Heart left ventricle (tissue), 16 donors: Measurements from ENCODE around the gene TBX20. TPM values are rescaled to one million over a fixed set of nuclear protein-coding genes. Genes with fewer than 3 reads are reported as not detected.

Experiments
- ATAC-seq, 4 donors: fragments of 200-7000 bp; cut with Tn5 transposase; one replicate each; pipeline ENCODE4 v1.9.1; 2020 to 2022; ENCODE audit warnings: moderate library complexity in 4 of 4, mild to moderate bottlenecking in 3 of 4, moderate number of reproducible peaks in 1 of 4
- DNase-seq, 5 donors: peaks; one replicate each; pipeline ENCODE4 v3.0.0-alpha.2; 2020
- H3K27ac ChIP-seq, 12 donors: fragments of 200-600 bp; sonication (generic) in 4 of 12; one replicate each; pipeline versions ENCODE4 v1.5.0 to v1.8.0; 2016 to 2022; ENCODE audit warnings: mild to moderate bottlenecking in 2 of 12
- H3K27me3 ChIP-seq, 9 donors: fragments of 200-600 bp; sonication (generic) in 2 of 9; one replicate each; pipeline versions ENCODE4 v1.5.1 to v1.8.0; 2016 to 2022; ENCODE audit warnings: mild to moderate bottlenecking in 3 of 9
- H3K36me3 ChIP-seq, 9 donors: fragments of 200-600 bp; sonication (generic) in 2 of 9; one replicate each; pipeline versions ENCODE4 v1.5.0 to v1.8.0; 2018 to 2022; ENCODE audit warnings: mild to moderate bottlenecking in 2 of 9
- H3K4me1 ChIP-seq, 12 donors: fragments of 200-600 bp; sonication (generic) in 4 of 12; one replicate each; pipeline versions ENCODE4 v1.5.0 to v1.8.0; 2016 to 2022; ENCODE audit warnings: mild to moderate bottlenecking in 3 of 12
- H3K4me3 ChIP-seq, 12 donors: fragments of 200-600 bp; sonication (generic) in 4 of 12; one replicate each; pipeline versions ENCODE4 v1.5.0 to v1.8.0; 2017 to 2022; ENCODE audit warnings: mild to moderate bottlenecking in 9 of 12, moderate library complexity in 4 of 12
- H3K9me3 ChIP-seq, 12 donors: fragments of 200-600 bp; sonication (generic) in 4 of 12; one replicate each; pipeline versions ENCODE4 v1.5.0 to v1.8.0; 2016 to 2022; ENCODE audit warnings: mild to moderate bottlenecking in 1 of 12
- POLR2A ChIP-seq, 2 donors: fragments of 450-650 bp; IDR thresholded peaks; one replicate each; pipeline ENCODE4 v1.6.1; 2017; ENCODE audit warnings: antibody characterized with exemption in 2 of 2, mild to moderate bottlenecking in 2 of 2, moderate library complexity in 2 of 2
- WGBS, 4 donors: extraction: QIAGEN DNeasy Blood & Tissue Kit in 2 of 4; methylation state at CpG; one replicate each; pipeline versions ENCODE4 v1.1.5 to v1.1.7; 2013 to 2018; 5-methylcytosine and 5-hydroxymethylcytosine counted together
- intact Hi-C, 10 donors: fragments of 100-400 bp; cut with DNase I; formaldehyde crosslinking; loops; one replicate each; pipeline versions ENCODE4 v1.11.1 to v1.14.2; 2022
- polyA plus RNA-seq, 2 donors: library from polyadenylated mRNA; stranded (reverse); fragments of 200-250 nt; gene quantifications; one replicate each; pipeline ENCODE4 v1.2.3, GENCODE V29; 2013
- total RNA-seq, 9 donors: library from RNA; depleted of rRNA in 2 of 9; stranded (reverse); fragments of >200 nt in 2 of 9; fragmentation: NEBNext Ultra II Directional in 3 of 9; extraction: Animal tissue kit (Norgen Biotek cat#: 25700) in 3 of 9; gene quantifications; one replicate each; pipeline versions ENCODE4 v1.1.0 to v1.2.4, GENCODE V29; 2016 to 2023
- TF ChIP-seq, protein P1 (sequence below), 12 donors: fragments of 200-600 bp; sonication (generic) in 4 of 12; IDR thresholded peaks; one replicate each; pipeline versions ENCODE4 v1.5.0 to v1.8.0; 2018 to 2022; ENCODE audit warnings: antibody characterized with exemption in 12 of 12, mild to moderate bottlenecking in 5 of 12
- donor health status: ischemic (EF 13 %, LVEDD 7.1; RV severe dilation, severe dysfunction).
- donor health status: healthy with polysubstance abuse.
- donor health status: DM: no; HTN: yes; CAD: no.
- donor health status: DM: no; HTN: no; CAD: no.
- donor health status: ischemic (EF 25% LVEDD 6.9; RV normal size, moderate dysfunction).
- donor health status: ischemic (EF 25% LVEDD 5.7; RV mildly dilated, moderate dysfunction).
- donor health status: healthy.
- donor health status: DM: yes; HTN: yes; CAD: no.
- donor health status: ischemic (EF 35%, LVEDD 5.7; RV mildly dilated, moderate dysfunction).
- donor health status: nonischemic (EF 11% LVEDD 7.7; RV severe dilation, severe dysfunction).
- donor health status: DM: yes; HTN: yes; CAD: no.
- donor health status: PGD.
- donor health status: ischemic (EF 29% LVEDD 5.4; RV normal size, mild dysfunction).
- donor health status: nonischemic (EF 23%, LVEDD 6.1; RV moderate dilation, normal function).

Gene TBX20
- total and polyA plus RNA-seq, 11 donors, result 5.1 to 155 (median 117) TPM

DNA sequence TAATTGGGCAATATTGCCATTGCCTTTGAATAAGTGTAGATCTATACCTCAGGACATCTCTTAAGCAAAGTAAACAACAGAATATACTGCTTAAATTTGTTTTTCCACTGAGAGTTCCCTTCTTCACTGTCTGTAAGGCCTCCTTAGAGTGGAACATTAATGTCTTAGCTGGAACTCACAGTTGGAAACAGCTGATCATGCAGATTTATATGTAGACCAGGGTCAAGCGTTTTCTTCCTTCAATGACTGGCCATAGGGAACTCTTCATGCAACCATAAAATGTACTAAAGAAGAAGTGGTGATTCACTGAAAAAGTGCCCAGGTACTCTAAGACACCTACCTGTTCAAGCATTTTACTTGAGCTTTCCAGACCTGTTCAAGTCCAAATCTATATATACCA lies 18.3 kb upstream of the TBX20 start:
- WGBS, 4 donors, result 59 to 97% (median 80%) methylated on average over 1 of the region's 1 CpG

DNA sequence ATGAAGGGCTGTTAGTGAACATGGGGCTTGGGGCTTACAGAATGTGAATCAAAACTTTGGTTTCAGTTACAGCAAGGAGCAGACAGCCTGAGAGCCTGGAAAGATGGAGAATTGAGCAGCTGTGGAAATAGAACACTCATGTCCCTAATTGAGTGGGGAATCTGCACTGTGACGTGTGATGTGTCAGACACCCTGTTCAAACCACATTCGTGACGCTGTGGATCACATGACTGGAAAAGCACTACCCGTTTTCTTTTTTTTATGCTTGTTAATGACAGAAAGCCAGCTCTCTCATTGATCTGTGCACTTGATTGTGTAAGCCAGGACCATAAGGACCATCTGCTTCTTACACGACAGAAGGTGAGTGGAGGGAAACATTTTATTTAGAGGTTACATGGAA lies 15.1 kb upstream of the TBX20 start:
- no peaks in the 10 kb centered on the region for H3K36me3 ChIP-seq
- no peak for DNase-seq
- peaks cover 0 to 4% (median 0%) of the 10 kb centered on the region in 12 donors for H3K4me1 ChIP-seq
- H3K9me3 ChIP-seq, result no peaks in the 10 kb centered on the region
- intact Hi-C loops, result no loop called here
- H3K4me3 ChIP-seq, result no peak overlapping the region
- 60 to 69% (median 63%) methylated on average over 5 of the region's 5 CpGs for WGBS, 4 donors
- TF ChIP-seq, protein P1, sequence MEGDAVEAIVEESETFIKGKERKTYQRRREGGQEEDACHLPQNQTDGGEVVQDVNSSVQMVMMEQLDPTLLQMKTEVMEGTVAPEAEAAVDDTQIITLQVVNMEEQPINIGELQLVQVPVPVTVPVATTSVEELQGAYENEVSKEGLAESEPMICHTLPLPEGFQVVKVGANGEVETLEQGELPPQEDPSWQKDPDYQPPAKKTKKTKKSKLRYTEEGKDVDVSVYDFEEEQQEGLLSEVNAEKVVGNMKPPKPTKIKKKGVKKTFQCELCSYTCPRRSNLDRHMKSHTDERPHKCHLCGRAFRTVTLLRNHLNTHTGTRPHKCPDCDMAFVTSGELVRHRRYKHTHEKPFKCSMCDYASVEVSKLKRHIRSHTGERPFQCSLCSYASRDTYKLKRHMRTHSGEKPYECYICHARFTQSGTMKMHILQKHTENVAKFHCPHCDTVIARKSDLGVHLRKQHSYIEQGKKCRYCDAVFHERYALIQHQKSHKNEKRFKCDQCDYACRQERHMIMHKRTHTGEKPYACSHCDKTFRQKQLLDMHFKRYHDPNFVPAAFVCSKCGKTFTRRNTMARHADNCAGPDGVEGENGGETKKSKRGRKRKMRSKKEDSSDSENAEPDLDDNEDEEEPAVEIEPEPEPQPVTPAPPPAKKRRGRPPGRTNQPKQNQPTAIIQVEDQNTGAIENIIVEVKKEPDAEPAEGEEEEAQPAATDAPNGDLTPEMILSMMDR (IDR thresholded peaks at IDR 0.05), result no peak
- no peak for TF ChIP-seq POLR2A (IDR thresholded peaks at IDR 0.05)
- H3K27me3 ChIP-seq, result peaks cover 0 to 3% (median 0%) of the 10 kb centered on the region in 9 donors
- no peak overlapping the region for H3K27ac ChIP-seq
- ATAC-seq, result no peak

More for the DNA sequence above, 18.3 kb upstream of the TBX20 start:
- no peak for ATAC-seq
- Histone ChIP-seq H3K27ac (no peak overlapping the region), H3K4me3 (no peak overlapping the region), H3K36me3 (no peaks in the 10 kb centered on the region), H3K27me3 (peaks cover 0 to 3% (median 0%) of the 10 kb centered on the region in 9 donors), H3K9me3 (no peaks in the 10 kb centered on the region), H3K4me1 (peaks cover 0 to 2% (median 0%) of the 10 kb centered on the region in 12 donors)
- DNase-seq, result no peak
- TF ChIP-seq POLR2A (IDR thresholded peaks at IDR 0.05), result no peak
- TF ChIP-seq, protein P1 (IDR thresholded peaks at IDR 0.05), result no peak
- intact Hi-C loops, result no loop called here

DNA sequence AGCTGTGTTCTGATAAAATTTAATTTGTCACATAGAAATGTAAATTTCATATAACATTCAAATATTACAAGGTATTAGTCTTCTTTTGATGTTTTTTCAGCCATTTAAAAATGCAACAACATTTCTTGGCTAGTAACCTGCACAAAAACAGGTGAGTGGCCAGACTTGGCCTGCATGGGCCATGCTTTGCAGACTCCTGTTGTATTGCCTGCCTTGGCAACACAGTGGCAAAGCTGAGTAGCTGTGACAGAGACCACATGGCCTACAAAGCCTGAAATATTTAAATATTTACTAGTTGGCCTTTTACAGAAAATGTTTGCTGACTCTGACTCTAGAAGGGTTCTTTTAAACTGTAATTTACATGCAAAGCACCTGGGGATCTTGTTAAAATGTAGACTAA lies 13.5 kb upstream of the TBX20 start:
- no peak for TF ChIP-seq POLR2A (IDR thresholded peaks at IDR 0.05)
- TF ChIP-seq, protein P1 (IDR thresholded peaks at IDR 0.05), result no peak
- no peak for ATAC-seq

DNA sequence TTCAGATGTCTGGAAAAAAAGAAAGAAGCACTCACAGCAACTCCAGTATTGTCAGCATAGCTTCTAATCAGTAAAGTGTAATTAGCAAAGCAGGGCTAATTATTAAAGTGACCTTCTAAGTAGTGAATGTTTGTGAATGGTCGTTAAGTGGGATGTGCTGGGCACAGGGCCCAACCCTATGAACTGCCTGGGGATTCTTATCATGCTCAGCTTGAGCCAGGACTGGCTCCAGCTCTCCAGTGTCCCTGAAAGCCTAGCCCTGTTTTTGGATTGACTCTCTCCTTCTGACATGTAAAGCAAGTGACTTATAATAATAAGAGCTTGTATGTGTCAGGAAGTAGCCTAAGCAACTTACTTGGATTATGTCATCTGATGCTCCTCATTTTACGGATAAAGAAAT lies 9.5 kb upstream of the TBX20 start:
- 17 to 23% (median 19%) methylated on average over 2 of the region's 2 CpGs for WGBS, 4 donors
- Histone ChIP-seq H3K36me3 (no peaks in the 10 kb centered on the region), H3K27me3 (peaks cover 0 to 54% (median 6%) of the 10 kb centered on the region in 9 donors), H3K4me3 (no peak overlapping the region), H3K9me3 (no peaks in the 10 kb centered on the region), H3K27ac (peak overlapping the region in 2 of 12 donors; percentile 30 to 44), H3K4me1 (peaks cover 0 to 25% (median 6%) of the 10 kb centered on the region in 12 donors)
- intact Hi-C loops, result no loop called here
- peak in 4 of 5 donors; percentile 27 to 80 (median 63) for DNase-seq
- no peak for TF ChIP-seq POLR2A (IDR thresholded peaks at IDR 0.05)
- TF ChIP-seq, protein P1 (IDR thresholded peaks at IDR 0.05), result no peak
- ATAC-seq, result peak; percentile 62 to 83 (median 72)

More for the DNA sequence above, 13.5 kb upstream of the TBX20 start:
- DNase-seq, result no peak
- Histone ChIP-seq H3K9me3 (no peaks in the 10 kb centered on the region), H3K4me3 (no peak overlapping the region), H3K27me3 (peaks cover 0 to 16% (median 0%) of the 10 kb centered on the region in 9 donors), H3K36me3 (no peaks in the 10 kb centered on the region), H3K4me1 (peaks cover 0 to 16% (median 6%) of the 10 kb centered on the region in 12 donors), H3K27ac (no peak overlapping the region)
- intact Hi-C loops, result no loop called here
